ENCODE results near the gene WWC1.
"Not testable (repeated sequence)": the region's sequence is repeated elsewhere in the genome, so short reads cannot be mapped to it uniquely, and the experiment has no call there.

WWC1 gene

GRCh38 chr5:168269937-168270330 is 21.5 kb upstream of the WWC1 start:
- Histone ChIP-seq H3K27me3 (ENCODE audit: control insufficient read depth, insufficient read depth, low read length) (no peaks in the 10 kb centered on the region), H3K9ac (ENCODE audit: low read length) (no peak overlapping the region), H3K27ac (ENCODE audit: low read depth, low read length) (no peak overlapping the region), H3K4me1 (ENCODE audit: control insufficient read depth, insufficient read depth, low read length) (peaks cover 2% of the 10 kb centered on the region), H3K4me3 (ENCODE audit: low read length) (no peak overlapping the region), H3K36me3 (ENCODE audit: control insufficient read depth, insufficient read depth, low read length) (no peaks in the 10 kb centered on the region)

- Histone ChIP-seq H3K4me1 (ENCODE audit: control insufficient read depth, insufficient read depth, low read length) (peaks cover 2% of the 10 kb centered on the region), H3K9ac (ENCODE audit: low read length) (no peak overlapping the region), H3K4me3 (ENCODE audit: low read length) (no peak overlapping the region), H3K27ac (ENCODE audit: low read depth, low read length) (no peak overlapping the region), H3K27me3 (ENCODE audit: control insufficient read depth, insufficient read depth, low read length) (no peaks in the 10 kb centered on the region), H3K36me3 (ENCODE audit: control insufficient read depth, insufficient read depth, low read length) (no peaks in the 10 kb centered on the region)
These were observed 21.0 kb upstream of the WWC1 start for GRCh38 chr5:168270476-168270875.

- H3K4me1 ChIP-seq (ENCODE audit: control insufficient read depth, insufficient read depth, low read length): peaks cover 2% of the 10 kb centered on the region
- no peak overlapping the region for H3K9ac ChIP-seq (ENCODE audit: low read length)
- no peaks in the 10 kb centered on the region for H3K27me3 ChIP-seq (ENCODE audit: control insufficient read depth, insufficient read depth, low read length)
- H3K36me3 ChIP-seq (ENCODE audit: control insufficient read depth, insufficient read depth, low read length): no peaks in the 10 kb centered on the region
- no peak overlapping the region for H3K27ac ChIP-seq (ENCODE audit: low read depth, low read length)
- no peak overlapping the region for H3K4me3 ChIP-seq (ENCODE audit: low read length)
These were observed 18.1 kb upstream of the WWC1 start for GRCh38 chr5:168273056-168273980.

GRCh38 chr5:168274406-168274805 is 17.0 kb upstream of the WWC1 start:
- no peaks in the 10 kb centered on the region for H3K36me3 ChIP-seq (ENCODE audit: control insufficient read depth, insufficient read depth, low read length)
- H3K27ac ChIP-seq (ENCODE audit: low read depth, low read length): no peak overlapping the region
- peaks cover 2% of the 10 kb centered on the region for H3K4me1 ChIP-seq (ENCODE audit: control insufficient read depth, insufficient read depth, low read length)

GRCh38 chr5:168275940-168276339 is 15.5 kb upstream of the WWC1 start:
- H3K4me1 ChIP-seq (ENCODE audit: control insufficient read depth, insufficient read depth, low read length): no peaks in the 10 kb centered on the region
- no peaks in the 10 kb centered on the region for H3K27me3 ChIP-seq (ENCODE audit: control insufficient read depth, insufficient read depth, low read length)
- H3K9ac ChIP-seq (ENCODE audit: low read length): no peak overlapping the region
- H3K27ac ChIP-seq (ENCODE audit: low read depth, low read length): no peak overlapping the region
- no peaks in the 10 kb centered on the region for H3K36me3 ChIP-seq (ENCODE audit: control insufficient read depth, insufficient read depth, low read length)
- H3K4me3 ChIP-seq (ENCODE audit: low read length): no peak overlapping the region

More at GRCh38 chr5:168274406-168274805, 17.0 kb upstream of the WWC1 start:
- Histone ChIP-seq H3K27me3 (ENCODE audit: control insufficient read depth, insufficient read depth, low read length) (no peaks in the 10 kb centered on the region), H3K4me3 (ENCODE audit: low read length) (no peak overlapping the region), H3K9ac (ENCODE audit: low read length) (no peak overlapping the region)

- H3K9ac ChIP-seq (ENCODE audit: low read length): no peak overlapping the region
- H3K27me3 ChIP-seq (ENCODE audit: control insufficient read depth, insufficient read depth, low read length): no peaks in the 10 kb centered on the region
- H3K4me3 ChIP-seq (ENCODE audit: low read length): no peak overlapping the region
- H3K27ac ChIP-seq (ENCODE audit: low read depth, low read length): no peak overlapping the region
- no peaks in the 10 kb centered on the region for H3K36me3 ChIP-seq (ENCODE audit: control insufficient read depth, insufficient read depth, low read length)
- no peaks in the 10 kb centered on the region for H3K4me1 ChIP-seq (ENCODE audit: control insufficient read depth, insufficient read depth, low read length)
These were observed 9.3 kb upstream of the WWC1 start for GRCh38 chr5:168282120-168282519.

- H3K36me3 ChIP-seq (ENCODE audit: control insufficient read depth, insufficient read depth, low read length): no peaks in the 10 kb centered on the region
- no peaks in the 10 kb centered on the region for H3K27me3 ChIP-seq (ENCODE audit: control insufficient read depth, insufficient read depth, low read length)
- no peak overlapping the region for H3K9ac ChIP-seq (ENCODE audit: low read length)
- no peak overlapping the region for H3K4me3 ChIP-seq (ENCODE audit: low read length)
- no peak overlapping the region for H3K27ac ChIP-seq (ENCODE audit: low read depth, low read length)
- H3K4me1 ChIP-seq (ENCODE audit: control insufficient read depth, insufficient read depth, low read length): no peaks in the 10 kb centered on the region
These were observed 6.6 kb upstream of the WWC1 start for GRCh38 chr5:168284809-168285208.

- no peak overlapping the region for H3K4me3 ChIP-seq (ENCODE audit: low read length)
- H3K9ac ChIP-seq (ENCODE audit: low read length): no peak overlapping the region
- H3K4me1 ChIP-seq (ENCODE audit: control insufficient read depth, insufficient read depth, low read length): no peaks in the 10 kb centered on the region
- H3K27ac ChIP-seq (ENCODE audit: low read depth, low read length): no peak overlapping the region
- no peaks in the 10 kb centered on the region for H3K27me3 ChIP-seq (ENCODE audit: control insufficient read depth, insufficient read depth, low read length)
- H3K36me3 ChIP-seq (ENCODE audit: control insufficient read depth, insufficient read depth, low read length): no peaks in the 10 kb centered on the region
These were observed 5.7 kb upstream of the WWC1 start for GRCh38 chr5:168285696-168286095.

- Histone ChIP-seq H3K27ac (ENCODE audit: low read depth, low read length) (no peak overlapping the region), H3K36me3 (ENCODE audit: control insufficient read depth, insufficient read depth, low read length) (no peaks in the 10 kb centered on the region), H3K9ac (ENCODE audit: low read length) (no peak overlapping the region), H3K4me3 (ENCODE audit: low read length) (no peak overlapping the region), H3K4me1 (ENCODE audit: control insufficient read depth, insufficient read depth, low read length) (no peaks in the 10 kb centered on the region), H3K27me3 (ENCODE audit: control insufficient read depth, insufficient read depth, low read length) (no peaks in the 10 kb centered on the region)
These were observed 5.1 kb upstream of the WWC1 start for GRCh38 chr5:168286386-168286785.

- not testable (repeated sequence) for H3K27ac ChIP-seq (ENCODE audit: low read depth, low read length); H3K9ac ChIP-seq (ENCODE audit: low read length); H3K4me3 ChIP-seq (ENCODE audit: low read length); H3K27me3 ChIP-seq (ENCODE audit: control insufficient read depth, insufficient read depth, low read length); H3K4me1 ChIP-seq (ENCODE audit: control insufficient read depth, insufficient read depth, low read length); H3K36me3 ChIP-seq (ENCODE audit: control insufficient read depth, insufficient read depth, low read length)
These were observed 4.6 kb upstream of the WWC1 start for GRCh38 chr5:168286863-168287262.

GRCh38 chr5:168287362-168287761 is 4.1 kb upstream of the WWC1 start:
- H3K27me3 ChIP-seq (ENCODE audit: control insufficient read depth, insufficient read depth, low read length): no peaks in the 10 kb centered on the region
- no peaks in the 10 kb centered on the region for H3K36me3 ChIP-seq (ENCODE audit: control insufficient read depth, insufficient read depth, low read length)
- H3K4me3 ChIP-seq (ENCODE audit: low read length): no peak overlapping the region
- H3K4me1 ChIP-seq (ENCODE audit: control insufficient read depth, insufficient read depth, low read length): no peaks in the 10 kb centered on the region
- no peak overlapping the region for H3K27ac ChIP-seq (ENCODE audit: low read depth, low read length)
- H3K9ac ChIP-seq (ENCODE audit: low read length): no peak overlapping the region

- Histone ChIP-seq H3K9ac (ENCODE audit: low read length) (no peak overlapping the region), H3K4me3 (ENCODE audit: low read length) (no peak overlapping the region), H3K27ac (ENCODE audit: low read depth, low read length) (no peak overlapping the region), H3K36me3 (ENCODE audit: control insufficient read depth, insufficient read depth, low read length) (no peaks in the 10 kb centered on the region), H3K27me3 (ENCODE audit: control insufficient read depth, insufficient read depth, low read length) (peaks cover 4% of the 10 kb centered on the region), H3K4me1 (ENCODE audit: control insufficient read depth, insufficient read depth, low read length) (no peaks in the 10 kb centered on the region)
These were observed 2.8 kb upstream of the WWC1 start for GRCh38 chr5:168288349-168289245.
